Central memory CD8-positive, alpha-beta T cell (primary cell): ENCODE results near the gene CLCN1.

Experiments used
- ATAC-seq: fragments of 150-1000 bp; cut with Tn5 transposase; replicated peaks from 2 replicates; pipeline ENCODE4 v1.10.0; 2022; ENCODE audit warnings: mild to moderate bottlenecking, moderate FRiP score, moderate number of reproducible peaks; ENCODE audit not compliant: poor library complexity, severe bottlenecking; ENCODE audit errors: extremely low read depth
- DNase-seq, 2 donors: peaks; one replicate each; pipeline ENCODE4 v3.0.0; 2021; ENCODE audit warnings: low spot score in 2 of 2
- H3K27ac Mint-ChIP-seq: one replicate; pipeline ENCODE4 v1.8.0; 2022; ENCODE audit warnings: low read depth, mild to moderate bottlenecking, moderate library complexity, mixed read lengths
- H3K27me3 Mint-ChIP-seq: one replicate; pipeline ENCODE4 v1.8.0; 2022; ENCODE audit warnings: mixed read lengths
- H3K36me3 Mint-ChIP-seq: one replicate; pipeline ENCODE4 v1.8.0; 2022; ENCODE audit warnings: mild to moderate bottlenecking, moderate library complexity, mixed read lengths; ENCODE audit not compliant: insufficient read depth
- H3K4me1 Mint-ChIP-seq: one replicate; pipeline ENCODE4 v1.8.0; 2022; ENCODE audit warnings: mixed read lengths
- H3K4me3 Mint-ChIP-seq: one replicate; pipeline ENCODE4 v1.8.0; 2022; ENCODE audit warnings: mild to moderate bottlenecking, moderate library complexity, mixed read lengths
- H3K9me3 Mint-ChIP-seq: one replicate; pipeline ENCODE4 v1.8.0; 2022; ENCODE audit warnings: mixed read lengths

Gene CLCN1

DNA sequence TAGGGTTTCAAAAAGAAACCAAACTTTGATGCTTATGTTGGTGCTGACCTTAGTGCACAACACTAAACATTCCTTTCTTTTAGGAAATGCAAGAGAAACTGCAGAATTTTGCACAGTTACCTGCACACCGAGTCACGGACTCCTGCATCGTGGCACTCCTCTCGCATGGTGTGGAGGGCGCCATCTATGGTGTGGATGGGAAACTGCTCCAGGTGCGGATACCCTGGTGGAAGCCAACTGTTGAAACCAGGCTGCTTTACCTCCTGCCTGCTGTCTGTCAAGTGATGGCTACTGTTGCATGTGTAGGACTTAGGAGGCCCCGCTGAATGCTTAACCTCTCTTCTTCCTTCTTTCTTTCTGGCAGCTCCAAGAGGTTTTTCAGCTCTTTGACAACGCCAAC, 16.1 kb upstream of the CLCN1 start:
- Mint-ChIP-seq H3K9me3 (no peaks in the 10 kb centered on the region), H3K27me3 (no peaks in the 10 kb centered on the region), H3K36me3 (peaks cover 62% of the 10 kb centered on the region), H3K4me1 (peaks cover 24% of the 10 kb centered on the region), H3K4me3 (no peak overlapping the region), H3K27ac (no peak overlapping the region)
- peak; percentile 78 for ATAC-seq
- peak; percentile 43 to 45 for DNase-seq

DNA sequence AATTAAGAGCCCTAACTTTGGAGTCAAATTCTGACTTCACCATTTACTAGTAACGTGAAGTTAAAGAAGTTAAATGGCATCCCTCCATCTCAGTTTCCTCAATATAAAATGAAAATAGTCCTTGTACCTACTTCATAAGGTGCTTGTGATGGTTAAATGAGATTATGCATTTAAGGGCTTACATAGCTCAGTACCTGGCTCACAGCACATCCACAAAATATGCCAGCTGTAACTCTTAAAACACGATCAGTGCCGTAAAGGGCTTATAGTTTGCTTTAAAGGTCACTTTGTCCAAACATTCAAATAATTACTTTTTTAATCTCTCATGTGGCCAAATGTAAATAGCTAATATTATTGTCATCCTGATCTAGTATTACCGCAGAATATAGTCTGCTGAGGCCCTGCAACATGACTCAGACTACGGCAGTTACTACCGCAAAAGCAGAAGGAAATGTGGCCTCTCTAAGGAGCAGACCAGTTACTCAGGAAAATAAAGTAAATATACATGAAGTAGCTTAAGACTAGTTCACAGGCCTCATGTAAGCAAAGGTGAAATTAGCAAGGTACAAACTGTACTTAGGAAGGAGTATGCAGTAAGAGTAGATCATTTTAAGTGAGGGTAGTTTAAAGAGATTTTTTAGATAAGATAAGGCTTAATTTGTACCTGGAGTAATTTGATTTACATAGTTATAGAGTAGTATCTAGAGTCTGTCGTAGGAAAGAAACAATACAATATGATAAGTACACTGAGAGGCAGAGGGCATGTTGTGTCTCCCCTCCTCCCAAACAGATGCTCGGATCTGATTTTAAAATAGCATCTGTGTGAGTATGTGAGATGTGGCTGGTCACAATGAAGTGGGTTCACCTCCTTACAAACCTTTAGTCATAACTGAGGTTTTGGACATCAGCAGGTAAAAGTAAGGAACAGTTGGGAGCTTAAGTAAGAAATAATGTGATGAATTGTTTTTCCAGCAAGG, 14.7 kb upstream of the CLCN1 start:
- peak overlapping the region; percentile 29 for H3K27ac Mint-ChIP-seq
- no peak for DNase-seq
- no peaks in the 10 kb centered on the region for H3K9me3 Mint-ChIP-seq
- peaks cover 60% of the 10 kb centered on the region for H3K36me3 Mint-ChIP-seq
- no peak overlapping the region for H3K4me3 Mint-ChIP-seq
- peaks cover 25% of the 10 kb centered on the region for H3K4me1 Mint-ChIP-seq
- no peaks in the 10 kb centered on the region for H3K27me3 Mint-ChIP-seq
- no peak for ATAC-seq

DNA sequence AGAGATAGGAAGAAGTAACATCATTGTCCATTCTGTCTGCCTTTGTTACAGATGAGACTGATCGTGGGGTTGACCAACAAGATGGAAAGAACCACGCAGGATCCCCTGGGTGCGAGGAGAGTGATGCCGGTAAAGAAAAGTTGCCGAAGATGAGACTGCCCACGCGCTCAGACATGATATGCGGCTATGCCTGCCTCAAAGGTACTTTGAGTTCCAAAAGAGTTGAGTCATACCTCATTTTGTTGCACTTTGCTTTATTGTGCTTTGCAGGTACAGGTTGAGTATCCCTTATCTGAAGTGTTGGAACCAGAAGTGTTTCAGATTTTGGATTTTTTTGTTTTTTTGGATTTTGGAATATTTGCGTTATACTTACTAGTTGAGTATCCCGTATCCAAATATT, 12.2 kb upstream of the CLCN1 start:
- peaks cover 54% of the 10 kb centered on the region for H3K36me3 Mint-ChIP-seq
- DNase-seq: no peak
- no peak for ATAC-seq
- peaks cover 28% of the 10 kb centered on the region for H3K4me1 Mint-ChIP-seq
- no peak overlapping the region for H3K27ac Mint-ChIP-seq
- H3K4me3 Mint-ChIP-seq: no peak overlapping the region
- H3K27me3 Mint-ChIP-seq: no peaks in the 10 kb centered on the region
- no peaks in the 10 kb centered on the region for H3K9me3 Mint-ChIP-seq

DNA sequence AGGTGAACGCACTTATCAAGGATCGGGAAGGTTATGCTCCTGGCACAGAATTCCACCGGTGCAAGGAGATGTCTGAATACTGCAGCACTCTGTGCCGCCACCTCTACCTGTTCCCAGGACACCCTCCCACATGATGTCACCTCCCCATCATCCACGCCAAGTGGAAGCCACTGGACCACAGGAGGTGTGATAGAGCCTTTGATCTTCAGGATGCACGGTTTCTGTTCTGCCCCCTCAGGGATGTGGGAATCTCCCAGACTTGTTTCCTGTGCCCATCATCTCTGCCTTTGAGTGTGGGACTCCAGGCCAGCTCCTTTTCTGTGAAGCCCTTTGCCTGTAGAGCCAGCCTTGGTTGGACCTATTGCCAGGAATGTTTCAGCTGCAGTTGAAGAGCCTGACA, 11.0 kb upstream of the CLCN1 start:
- ATAC-seq (no peak), DNase-seq (no peak)
- Mint-ChIP-seq H3K4me1 (peaks cover 21% of the 10 kb centered on the region), H3K27me3 (no peaks in the 10 kb centered on the region), H3K4me3 (no peak overlapping the region), H3K36me3 (peaks cover 51% of the 10 kb centered on the region), H3K9me3 (no peaks in the 10 kb centered on the region), H3K27ac (peak overlapping the region; percentile 21)

DNA sequence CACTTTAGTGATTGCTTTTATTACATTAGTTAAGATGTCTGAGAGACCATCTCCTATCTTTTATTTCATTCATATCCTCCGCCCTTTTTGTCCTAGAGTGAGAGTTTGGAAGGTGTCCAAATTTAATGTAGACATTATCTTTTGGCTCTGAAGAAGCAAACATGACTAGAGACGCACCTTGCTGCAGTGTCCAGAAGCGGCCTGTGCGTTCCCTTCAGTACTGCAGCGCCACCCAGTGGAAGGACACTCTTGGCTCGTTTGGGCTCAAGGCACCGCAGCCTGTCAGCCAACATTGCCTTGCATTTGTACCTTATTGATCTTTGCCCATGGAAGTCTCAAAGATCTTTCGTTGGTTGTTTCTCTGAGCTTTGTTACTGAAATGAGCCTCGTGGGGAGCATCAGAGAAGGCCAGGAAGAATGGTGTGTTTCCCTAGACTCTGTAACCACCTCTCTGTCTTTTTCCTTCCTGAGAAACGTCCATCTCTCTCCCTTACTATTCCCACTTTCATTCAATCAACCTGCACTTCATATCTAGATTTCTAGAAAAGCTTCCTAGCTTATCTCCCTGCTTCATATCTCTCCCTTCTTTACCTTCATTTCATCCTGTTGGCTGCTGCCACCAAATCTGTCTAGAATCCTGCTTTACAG, 10.4 kb upstream of the CLCN1 start:
- peak; percentile 32 to 65 for DNase-seq
- H3K27me3 Mint-ChIP-seq: no peaks in the 10 kb centered on the region
- H3K27ac Mint-ChIP-seq: peak overlapping the region; percentile 21
- no peaks in the 10 kb centered on the region for H3K9me3 Mint-ChIP-seq
- no peak for ATAC-seq
- H3K4me3 Mint-ChIP-seq: no peak overlapping the region
- peaks cover 51% of the 10 kb centered on the region for H3K36me3 Mint-ChIP-seq
- H3K4me1 Mint-ChIP-seq: peaks cover 27% of the 10 kb centered on the region

DNA sequence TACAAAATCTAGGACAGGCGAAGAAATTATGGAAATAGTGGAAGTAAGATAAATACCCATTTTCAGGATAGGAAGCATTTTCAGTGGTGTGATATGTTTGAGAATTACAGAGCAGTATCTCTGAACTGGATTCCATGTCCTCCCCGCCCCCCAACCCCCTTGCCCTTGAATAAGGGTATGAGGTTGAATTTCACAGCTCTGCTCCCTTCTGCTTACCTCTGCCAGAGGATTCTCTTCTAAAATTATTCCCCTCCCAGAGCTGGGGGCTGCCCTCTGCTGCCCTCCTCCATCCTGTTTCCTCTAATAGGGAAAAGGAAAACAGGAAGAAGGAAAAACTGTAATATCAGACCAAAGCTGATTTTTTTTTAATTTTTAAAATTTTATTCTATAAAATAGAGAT, 7.3 kb upstream of the CLCN1 start:
- Mint-ChIP-seq H3K9me3 (no peaks in the 10 kb centered on the region), H3K27me3 (no peaks in the 10 kb centered on the region), H3K27ac (no peak overlapping the region), H3K4me3 (no peak overlapping the region), H3K4me1 (peaks cover 41% of the 10 kb centered on the region), H3K36me3 (peaks cover 36% of the 10 kb centered on the region)
- no peak for DNase-seq
- no peak for ATAC-seq

DNA sequence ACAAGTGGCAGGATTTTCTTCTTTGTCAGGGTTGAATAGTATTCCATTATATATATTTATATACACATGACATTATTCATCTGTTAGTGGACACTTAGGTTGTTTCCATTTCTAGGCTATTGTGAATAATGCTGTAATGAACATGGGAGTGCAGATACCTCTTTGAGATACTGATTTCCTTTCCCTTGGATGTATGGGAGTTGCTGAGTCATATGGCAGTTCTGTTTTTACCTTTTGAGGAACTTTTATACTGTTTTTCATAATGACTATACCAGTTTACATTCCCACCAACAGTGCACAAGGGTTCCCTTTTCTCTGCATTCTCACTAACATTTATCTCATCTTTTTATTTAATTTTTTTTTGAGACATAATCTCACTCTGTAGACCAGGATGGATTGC, 1.8 kb upstream of the CLCN1 start:
- Mint-ChIP-seq H3K27ac (no peak overlapping the region), H3K36me3 (peaks cover 5% of the 10 kb centered on the region), H3K4me3 (no peak overlapping the region), H3K4me1 (peaks cover 26% of the 10 kb centered on the region), H3K9me3 (no peaks in the 10 kb centered on the region), H3K27me3 (no peaks in the 10 kb centered on the region)
- ATAC-seq: no peak
- DNase-seq: no peak

DNA sequence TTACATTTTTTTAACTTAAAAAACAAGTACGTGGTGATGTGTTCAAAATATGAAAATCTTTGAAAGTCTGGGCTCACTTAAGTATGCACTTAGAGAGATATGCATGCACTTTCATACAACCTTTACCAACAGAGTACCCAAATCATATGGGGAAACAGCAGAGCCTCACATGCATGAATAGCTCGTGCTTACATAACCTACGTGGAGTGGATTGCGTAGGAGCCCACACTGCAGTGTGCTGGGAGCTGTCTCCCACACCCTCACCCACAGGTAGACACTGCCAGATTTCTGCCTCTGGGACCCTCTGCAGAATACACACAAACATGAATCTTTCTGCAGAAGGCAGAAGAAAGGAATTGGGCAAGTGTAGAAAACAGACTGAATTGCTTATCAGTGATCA, 581 bp downstream of the CLCN1 start:
- no peak overlapping the region for H3K4me3 Mint-ChIP-seq
- H3K27me3 Mint-ChIP-seq: no peaks in the 10 kb centered on the region
- no peak overlapping the region for H3K27ac Mint-ChIP-seq
- no peaks in the 10 kb centered on the region for H3K9me3 Mint-ChIP-seq
- no peak for DNase-seq
- H3K36me3 Mint-ChIP-seq: peaks cover 4% of the 10 kb centered on the region
- peaks cover 10% of the 10 kb centered on the region for H3K4me1 Mint-ChIP-seq
- no peak for ATAC-seq

DNA sequence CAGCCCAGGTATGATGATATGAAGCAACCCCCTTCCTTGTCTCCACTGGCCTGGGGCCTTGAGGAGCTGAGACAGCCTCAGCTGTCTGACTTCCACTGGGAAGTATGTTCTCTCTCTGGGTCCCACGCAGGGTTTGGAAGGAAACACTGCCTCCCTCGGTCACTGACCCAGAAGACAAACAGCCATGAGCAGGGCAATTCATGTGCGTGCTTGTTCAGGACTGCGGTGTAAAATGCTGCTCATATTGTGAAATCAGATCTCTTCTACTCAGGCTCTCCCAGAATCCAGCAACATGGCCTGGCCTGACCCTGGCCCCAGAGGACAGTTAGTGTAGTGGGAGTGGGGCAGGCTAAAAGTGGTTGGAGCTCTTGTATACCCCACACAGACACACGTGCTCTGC, 2.8 kb downstream of the CLCN1 start:
- Mint-ChIP-seq H3K4me1 (peaks cover 5% of the 10 kb centered on the region), H3K27me3 (no peaks in the 10 kb centered on the region), H3K36me3 (peaks cover 4% of the 10 kb centered on the region), H3K9me3 (no peaks in the 10 kb centered on the region), H3K27ac (no peak overlapping the region), H3K4me3 (no peak overlapping the region)
- ATAC-seq (no peak), DNase-seq (no peak)

DNA sequence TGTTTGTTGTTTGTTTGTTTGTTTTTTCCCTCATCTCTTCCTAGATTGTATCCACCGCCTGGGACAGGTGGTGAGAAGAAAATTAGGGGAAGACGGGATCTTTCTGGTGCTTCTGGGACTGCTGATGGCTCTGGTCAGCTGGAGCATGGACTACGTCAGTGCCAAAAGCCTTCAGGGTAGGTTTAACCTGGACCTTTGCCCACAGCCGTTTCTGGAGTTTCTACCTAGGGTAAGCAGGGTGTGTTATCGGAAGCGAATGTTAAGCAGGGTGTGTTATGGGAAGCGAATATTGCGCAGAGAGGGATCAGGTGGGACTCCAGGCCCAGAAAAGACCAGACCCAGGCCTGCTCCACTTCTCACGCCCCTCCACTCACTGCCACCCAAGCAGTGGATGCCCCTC, 4.7 kb downstream of the CLCN1 start:
- H3K36me3 Mint-ChIP-seq: peaks cover 4% of the 10 kb centered on the region
- H3K27me3 Mint-ChIP-seq: no peaks in the 10 kb centered on the region
- H3K9me3 Mint-ChIP-seq: no peaks in the 10 kb centered on the region
- peaks cover 15% of the 10 kb centered on the region for H3K4me1 Mint-ChIP-seq
- H3K27ac Mint-ChIP-seq: no peak overlapping the region
- no peak for DNase-seq
- no peak overlapping the region for H3K4me3 Mint-ChIP-seq
- no peak for ATAC-seq

DNA sequence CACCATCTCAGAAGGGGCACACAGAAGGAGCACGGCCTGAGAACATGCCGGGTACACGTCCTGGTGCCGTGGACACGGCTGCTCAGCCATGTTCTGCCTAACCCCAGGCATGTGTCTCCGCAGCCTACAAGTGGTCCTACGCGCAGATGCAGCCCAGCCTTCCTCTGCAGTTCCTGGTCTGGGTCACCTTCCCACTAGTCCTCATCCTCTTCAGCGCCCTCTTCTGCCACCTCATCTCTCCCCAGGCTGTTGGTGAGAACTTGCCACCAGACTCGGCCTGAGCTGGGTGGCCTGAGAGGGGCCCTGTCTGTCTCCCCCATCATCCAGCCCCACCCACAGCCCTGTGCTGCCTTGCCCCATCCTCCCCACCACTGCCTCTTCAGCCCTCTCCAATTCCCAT, 5.3 kb downstream of the CLCN1 start:
- DNase-seq (no peak), ATAC-seq (no peak)
- no peak overlapping the region for H3K27ac Mint-ChIP-seq
- peaks cover 4% of the 10 kb centered on the region for H3K36me3 Mint-ChIP-seq
- H3K27me3 Mint-ChIP-seq: no peaks in the 10 kb centered on the region
- H3K4me1 Mint-ChIP-seq: peaks cover 18% of the 10 kb centered on the region
- no peak overlapping the region for H3K4me3 Mint-ChIP-seq
- no peaks in the 10 kb centered on the region for H3K9me3 Mint-ChIP-seq

DNA sequence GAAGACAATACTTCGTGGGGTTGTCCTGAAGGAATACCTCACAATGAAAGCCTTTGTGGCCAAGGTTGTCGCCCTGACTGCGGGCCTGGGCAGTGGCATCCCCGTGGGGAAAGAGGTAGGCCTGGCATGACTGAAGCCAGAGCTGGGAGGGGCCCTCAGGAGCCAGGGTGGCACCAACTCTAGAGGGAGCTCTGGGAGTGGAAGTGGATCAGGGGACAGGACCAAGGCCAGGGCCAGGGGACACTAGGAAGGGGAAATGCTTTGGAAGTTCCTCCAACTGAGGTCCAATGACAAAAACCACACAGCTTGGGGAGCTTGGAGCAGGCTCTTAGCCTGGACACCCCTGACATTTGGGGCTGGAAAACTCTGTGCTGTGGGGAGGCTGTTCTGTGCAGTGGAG, 5.8 kb downstream of the CLCN1 start:
- Mint-ChIP-seq H3K4me3 (no peak overlapping the region), H3K36me3 (peaks cover 4% of the 10 kb centered on the region), H3K4me1 (peaks cover 20% of the 10 kb centered on the region), H3K27me3 (no peaks in the 10 kb centered on the region), H3K27ac (no peak overlapping the region), H3K9me3 (no peaks in the 10 kb centered on the region)
- DNase-seq: no peak
- no peak for ATAC-seq
